ENCODE results near the gene HTRA1.

DNA sequence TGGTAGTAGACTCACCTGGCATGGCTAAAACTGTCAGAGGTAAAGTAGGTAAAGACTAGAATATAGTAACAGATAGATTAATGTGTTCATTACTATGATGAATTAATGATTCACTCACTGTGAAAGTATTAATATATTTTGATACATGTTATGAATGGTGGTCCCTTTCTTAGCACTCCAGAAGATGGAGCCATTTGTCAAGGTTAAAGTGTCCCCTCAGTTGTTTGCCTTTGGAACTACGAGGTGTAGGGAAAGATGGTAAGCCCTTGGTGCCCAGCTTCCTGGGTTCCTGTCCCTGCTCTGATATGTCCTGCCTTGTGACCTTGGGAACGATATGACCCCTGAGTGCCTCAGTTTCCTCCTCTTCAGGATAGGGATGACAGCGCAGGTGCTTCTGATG is 49.4 kb downstream of the HTRA1 start:
- TF ChIP-seq, protein P1, sequence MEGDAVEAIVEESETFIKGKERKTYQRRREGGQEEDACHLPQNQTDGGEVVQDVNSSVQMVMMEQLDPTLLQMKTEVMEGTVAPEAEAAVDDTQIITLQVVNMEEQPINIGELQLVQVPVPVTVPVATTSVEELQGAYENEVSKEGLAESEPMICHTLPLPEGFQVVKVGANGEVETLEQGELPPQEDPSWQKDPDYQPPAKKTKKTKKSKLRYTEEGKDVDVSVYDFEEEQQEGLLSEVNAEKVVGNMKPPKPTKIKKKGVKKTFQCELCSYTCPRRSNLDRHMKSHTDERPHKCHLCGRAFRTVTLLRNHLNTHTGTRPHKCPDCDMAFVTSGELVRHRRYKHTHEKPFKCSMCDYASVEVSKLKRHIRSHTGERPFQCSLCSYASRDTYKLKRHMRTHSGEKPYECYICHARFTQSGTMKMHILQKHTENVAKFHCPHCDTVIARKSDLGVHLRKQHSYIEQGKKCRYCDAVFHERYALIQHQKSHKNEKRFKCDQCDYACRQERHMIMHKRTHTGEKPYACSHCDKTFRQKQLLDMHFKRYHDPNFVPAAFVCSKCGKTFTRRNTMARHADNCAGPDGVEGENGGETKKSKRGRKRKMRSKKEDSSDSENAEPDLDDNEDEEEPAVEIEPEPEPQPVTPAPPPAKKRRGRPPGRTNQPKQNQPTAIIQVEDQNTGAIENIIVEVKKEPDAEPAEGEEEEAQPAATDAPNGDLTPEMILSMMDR (conservative IDR thresholded peaks at IDR 0.05 in 1 of 2, IDR thresholded peaks at IDR 0.05 in 1 of 2; ENCODE audit: low read depth in 1 of 2, low read length in 2 of 2): no peak
- no peak for TF ChIP-seq EZH2 (IDR thresholded peaks at IDR 0.05; ENCODE audit: low read length, missing control alignments)
